ENCODE measurements around the gene SLC12A8. TPM values are rescaled to one million over a fixed set of nuclear protein-coding genes. Genes with fewer than 3 reads are reported as not detected.

SLC12A8 gene
- polyA plus RNA-seq, 1 donor = 21.6 TPM

DNA sequence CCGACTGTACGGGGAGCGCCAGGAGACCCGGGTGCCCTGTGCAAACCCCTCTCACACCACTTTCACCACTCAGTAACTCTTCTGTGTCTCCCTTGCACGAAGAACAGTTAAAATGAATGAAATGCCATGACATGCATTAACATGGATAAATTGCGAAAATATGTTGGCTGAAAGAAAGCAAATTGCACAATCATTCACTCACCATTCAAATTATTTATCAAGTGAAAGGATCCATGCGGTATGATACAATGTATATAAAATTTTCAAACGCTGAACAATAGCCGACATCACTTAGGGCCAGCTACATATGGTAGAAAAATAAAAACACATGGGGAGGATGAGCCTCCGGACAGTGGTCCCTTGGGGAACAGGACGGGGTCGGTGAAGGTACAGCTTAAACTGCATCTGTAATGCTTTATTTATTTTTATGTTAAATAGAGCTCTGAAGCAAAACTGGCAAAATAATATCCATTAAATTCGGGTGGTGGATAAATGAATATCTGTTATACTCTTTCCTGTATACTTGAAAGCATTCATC lies 45.9 kb downstream of the SLC12A8 start:
- WGBS (ENCODE audit: insufficient coverage, low lambda C conversion rate) = 91% methylated on average over 10 of the region's 13 CpGs
- no peak overlapping the region for H3K27ac ChIP-seq (ENCODE audit: low read length)
- no peaks in the 10 kb centered on the region for H3K27me3 ChIP-seq (ENCODE audit: control insufficient read depth, insufficient read depth, low read length)
- no peaks in the 10 kb centered on the region for H3K9me3 ChIP-seq (ENCODE audit: control insufficient read depth, low read depth, low read length)
- H3K4me3 ChIP-seq (ENCODE audit: low read length) = no peak overlapping the region
- no peak for DNase-seq
- H3K36me3 ChIP-seq (ENCODE audit: control insufficient read depth, insufficient read depth, low read length) = peaks cover 12% of the 10 kb centered on the region
- H3K4me1 ChIP-seq (ENCODE audit: control insufficient read depth, insufficient read depth, low read length) = no peaks in the 10 kb centered on the region

DNA sequence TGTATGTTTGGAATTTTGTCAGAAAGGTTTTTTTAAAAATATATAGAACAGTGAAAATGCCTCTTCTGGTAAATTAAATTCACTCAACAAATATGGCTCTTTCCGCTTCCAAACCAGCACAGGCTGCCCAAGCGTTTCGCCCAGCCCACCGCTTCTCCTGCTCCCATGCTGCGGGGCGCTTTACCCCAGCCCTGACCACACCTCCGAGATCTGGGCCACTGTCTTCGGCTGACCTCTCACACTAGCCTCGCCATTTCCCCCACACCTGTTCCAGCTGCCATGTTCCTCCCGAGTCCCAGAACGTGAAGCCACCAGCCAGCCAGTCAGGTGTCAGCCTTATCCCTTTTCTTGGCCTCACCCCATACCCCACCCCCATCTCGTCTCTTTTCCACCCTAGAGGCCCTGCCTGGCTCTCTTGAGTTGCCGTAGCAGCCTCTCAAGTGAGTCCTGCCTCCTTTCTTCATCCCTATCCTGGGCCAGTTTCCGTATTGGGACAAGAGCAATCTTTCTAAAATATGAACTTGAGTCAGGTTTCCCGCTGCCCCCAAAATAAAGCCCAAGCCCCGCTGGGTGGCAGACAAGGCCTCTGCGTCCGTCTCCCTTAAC lies 46.5 kb downstream of the SLC12A8 start:
- H3K9me3 ChIP-seq (ENCODE audit: control insufficient read depth, low read depth, low read length) = no peaks in the 10 kb centered on the region
- H3K36me3 ChIP-seq (ENCODE audit: control insufficient read depth, insufficient read depth, low read length) = peaks cover 12% of the 10 kb centered on the region
- no peak for DNase-seq
- no peak overlapping the region for H3K4me3 ChIP-seq (ENCODE audit: low read length)
- H3K4me1 ChIP-seq (ENCODE audit: control insufficient read depth, insufficient read depth, low read length) = no peaks in the 10 kb centered on the region
- H3K27me3 ChIP-seq (ENCODE audit: control insufficient read depth, insufficient read depth, low read length) = no peaks in the 10 kb centered on the region
- whole genome bisulfite sequencing (ENCODE audit: insufficient coverage, low lambda C conversion rate) = 80% methylated on average over 2 of the region's 18 CpGs
- H3K27ac ChIP-seq (ENCODE audit: low read length) = no peak overlapping the region

DNA sequence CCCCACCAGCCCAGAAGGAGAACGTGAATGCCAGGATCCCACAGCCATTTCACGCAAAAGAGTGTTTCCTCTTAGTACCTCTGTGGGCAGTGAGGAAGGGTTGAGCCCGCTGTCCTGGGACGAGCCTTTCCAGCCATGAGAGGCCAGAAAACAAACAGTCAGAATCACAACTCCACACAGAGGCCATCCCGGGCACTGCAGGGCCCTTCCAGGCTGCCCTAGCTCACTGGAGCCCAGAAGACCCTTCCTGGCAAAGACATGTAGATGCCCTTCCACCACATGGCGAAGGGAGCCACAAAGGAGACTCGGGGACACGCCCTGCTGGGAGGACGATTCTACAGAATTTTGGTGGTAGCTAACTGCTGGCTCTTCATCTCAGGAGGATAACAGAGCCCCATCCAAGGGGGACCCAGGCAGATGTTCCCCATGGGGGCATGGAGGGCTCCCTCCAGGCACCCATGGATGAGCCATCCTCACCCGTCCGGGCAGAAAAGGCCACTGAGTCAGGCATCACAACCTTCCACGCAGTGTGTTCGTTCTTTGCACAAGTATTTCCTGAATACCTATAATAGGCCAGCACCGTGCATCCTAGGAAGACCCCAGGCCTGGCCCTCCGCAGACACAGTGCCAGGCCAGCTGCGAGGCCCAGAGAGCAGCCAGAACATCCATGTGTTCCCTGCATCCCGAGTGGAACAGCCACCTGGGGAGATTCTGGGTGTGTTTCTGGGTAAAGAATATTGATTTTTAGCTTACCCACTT lies 47.2 kb downstream of the SLC12A8 start:
- Histone ChIP-seq H3K4me3 (ENCODE audit: low read length) (no peak overlapping the region), H3K36me3 (ENCODE audit: control insufficient read depth, insufficient read depth, low read length) (peaks cover 12% of the 10 kb centered on the region), H3K27me3 (ENCODE audit: control insufficient read depth, insufficient read depth, low read length) (no peaks in the 10 kb centered on the region), H3K27ac (ENCODE audit: low read length) (no peak overlapping the region), H3K9me3 (ENCODE audit: control insufficient read depth, low read depth, low read length) (no peaks in the 10 kb centered on the region), H3K4me1 (ENCODE audit: control insufficient read depth, insufficient read depth, low read length) (no peaks in the 10 kb centered on the region)
- no CpG with 5 or more reads among the region's 17 CpGs for WGBS (ENCODE audit: insufficient coverage, low lambda C conversion rate)
- no peak for DNase-seq

DNA sequence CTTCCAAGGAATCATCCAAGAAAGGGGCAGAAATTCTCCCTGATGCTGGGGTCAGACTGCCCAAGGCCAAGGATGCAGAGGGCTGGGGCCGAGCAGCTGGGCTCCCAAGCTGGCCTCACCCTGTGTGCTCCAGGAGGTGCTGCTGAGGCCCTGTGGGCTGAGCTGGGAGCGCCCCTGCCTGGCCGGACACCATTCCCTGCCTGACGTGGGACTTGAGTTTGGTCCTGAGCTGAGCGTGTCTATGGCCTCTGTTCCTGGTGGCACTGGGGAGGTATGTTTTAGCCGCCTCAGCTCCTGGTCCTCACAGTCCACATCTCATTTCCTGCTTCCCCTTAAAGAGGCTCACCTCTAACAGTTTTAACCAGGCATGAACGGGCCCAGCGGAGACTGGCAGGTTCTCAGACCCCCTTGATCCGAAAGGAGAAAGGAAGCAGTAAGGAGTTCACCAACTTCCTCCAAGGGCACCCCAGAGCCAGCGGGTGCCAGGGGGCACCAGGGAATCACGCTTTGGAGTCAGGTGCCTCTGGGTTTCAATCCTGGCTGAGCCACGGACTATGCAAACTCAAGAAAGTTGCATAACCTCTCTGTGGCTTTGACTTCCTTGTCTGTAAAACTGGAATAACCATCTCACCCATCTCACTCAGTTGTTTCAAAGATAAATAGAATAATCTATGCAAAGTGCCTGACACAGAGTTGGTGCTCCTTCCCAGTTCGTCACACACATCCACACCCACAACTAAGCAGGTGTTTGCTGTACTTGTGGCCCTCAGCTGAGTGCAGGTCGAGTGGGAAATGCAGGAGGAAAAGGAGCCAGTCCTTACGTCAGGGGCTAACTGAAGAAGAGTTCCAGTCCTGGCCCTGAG lies 48.6 kb downstream of the SLC12A8 start:
- H3K27me3 ChIP-seq (ENCODE audit: control insufficient read depth, insufficient read depth, low read length) = no peaks in the 10 kb centered on the region
- H3K27ac ChIP-seq (ENCODE audit: low read length) = no peak overlapping the region
- H3K36me3 ChIP-seq (ENCODE audit: control insufficient read depth, insufficient read depth, low read length) = peaks cover 5% of the 10 kb centered on the region
- WGBS (ENCODE audit: insufficient coverage, low lambda C conversion rate) = no CpG with 5 or more reads among the region's 15 CpGs
- peak in 1 of 2 donors; percentile 36 for DNase-seq
- H3K9me3 ChIP-seq (ENCODE audit: control insufficient read depth, low read depth, low read length) = no peaks in the 10 kb centered on the region
- H3K4me3 ChIP-seq (ENCODE audit: low read length) = no peak overlapping the region
- no peaks in the 10 kb centered on the region for H3K4me1 ChIP-seq (ENCODE audit: control insufficient read depth, insufficient read depth, low read length)

DNA sequence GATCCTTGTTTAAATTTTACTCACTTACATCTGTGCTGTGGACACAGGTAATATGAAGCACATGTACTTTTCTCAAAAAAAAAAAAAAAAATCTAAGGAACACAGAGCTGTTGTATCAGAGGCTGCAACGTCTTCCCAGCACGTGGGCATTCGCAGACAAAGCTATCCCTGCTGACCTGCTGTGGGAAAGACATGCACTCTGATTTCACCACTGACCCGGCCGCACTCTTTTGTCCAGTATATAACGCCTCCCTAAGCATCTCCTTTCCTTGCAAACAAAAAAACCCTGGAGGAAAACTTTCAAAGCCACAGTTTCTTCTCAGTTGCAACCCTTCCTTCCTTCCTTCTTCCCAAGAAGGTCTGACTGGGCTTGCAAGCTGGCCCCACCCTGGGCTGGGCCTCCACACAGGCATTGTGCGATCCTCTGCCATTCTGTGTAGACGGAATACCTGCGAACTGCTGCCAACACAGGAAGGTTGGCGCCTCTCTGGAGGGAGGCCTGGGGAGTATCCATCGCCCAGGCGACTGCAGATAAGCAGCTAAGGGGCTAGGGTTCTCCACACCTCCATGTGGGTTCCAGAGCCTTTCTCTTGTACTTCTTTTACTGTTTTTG lies 50.8 kb downstream of the SLC12A8 start:
- no peaks in the 10 kb centered on the region for H3K9me3 ChIP-seq (ENCODE audit: control insufficient read depth, low read depth, low read length)
- no peaks in the 10 kb centered on the region for H3K4me1 ChIP-seq (ENCODE audit: control insufficient read depth, insufficient read depth, low read length)
- no peak for DNase-seq
- 100% methylated on average over 1 of the region's 12 CpGs for WGBS (ENCODE audit: insufficient coverage, low lambda C conversion rate)
- peaks cover 2% of the 10 kb centered on the region for H3K36me3 ChIP-seq (ENCODE audit: control insufficient read depth, insufficient read depth, low read length)
- no peak overlapping the region for H3K27ac ChIP-seq (ENCODE audit: low read length)
- no peak overlapping the region for H3K4me3 ChIP-seq (ENCODE audit: low read length)
- H3K27me3 ChIP-seq (ENCODE audit: control insufficient read depth, insufficient read depth, low read length) = no peaks in the 10 kb centered on the region

DNA sequence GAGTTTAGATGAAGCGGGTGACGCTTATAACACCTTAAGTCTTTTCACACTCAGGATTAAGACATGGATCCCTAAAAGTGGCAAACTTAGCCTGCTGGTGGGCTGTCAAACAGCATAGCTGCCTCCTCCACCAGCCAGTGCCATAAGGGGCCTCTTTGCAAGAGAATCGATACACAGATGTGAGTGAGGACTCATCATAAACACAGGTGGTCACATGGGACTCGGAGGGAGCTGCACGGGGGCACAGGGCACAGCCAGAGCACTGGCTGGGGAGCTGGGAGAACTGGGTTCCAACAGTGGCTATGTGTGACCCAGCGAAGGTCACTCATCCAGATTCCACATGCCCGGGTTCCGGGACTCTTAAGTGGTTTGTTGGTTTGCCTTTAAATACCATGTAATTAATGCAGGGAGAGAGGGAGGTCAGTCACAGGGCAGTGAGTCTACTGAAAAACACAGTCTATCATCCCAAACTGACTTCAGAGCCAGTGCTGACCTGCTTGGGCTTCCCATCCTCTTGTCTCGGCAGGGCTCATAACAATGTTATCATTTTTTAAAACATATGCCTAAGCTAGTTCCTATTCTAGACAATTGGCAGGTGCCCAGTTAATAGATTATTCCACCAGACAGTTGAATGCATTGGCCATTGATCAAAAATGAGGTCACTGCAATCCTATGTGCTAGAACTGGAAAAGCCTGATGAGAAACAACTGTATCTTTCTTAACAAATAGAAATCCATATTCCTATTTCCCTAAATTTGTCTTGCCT lies 51.8 kb downstream of the SLC12A8 start:
- Histone ChIP-seq H3K4me1 (ENCODE audit: control insufficient read depth, insufficient read depth, low read length) (no peaks in the 10 kb centered on the region), H3K27me3 (ENCODE audit: control insufficient read depth, insufficient read depth, low read length) (no peaks in the 10 kb centered on the region), H3K4me3 (ENCODE audit: low read length) (no peak overlapping the region), H3K27ac (ENCODE audit: low read length) (no peak overlapping the region), H3K36me3 (ENCODE audit: control insufficient read depth, insufficient read depth, low read length) (peaks cover 2% of the 10 kb centered on the region), H3K9me3 (ENCODE audit: control insufficient read depth, low read depth, low read length) (no peaks in the 10 kb centered on the region)
- DNase-seq = no peak
- WGBS (ENCODE audit: insufficient coverage, low lambda C conversion rate) = no CpG with 5 or more reads among the region's 9 CpGs

DNA sequence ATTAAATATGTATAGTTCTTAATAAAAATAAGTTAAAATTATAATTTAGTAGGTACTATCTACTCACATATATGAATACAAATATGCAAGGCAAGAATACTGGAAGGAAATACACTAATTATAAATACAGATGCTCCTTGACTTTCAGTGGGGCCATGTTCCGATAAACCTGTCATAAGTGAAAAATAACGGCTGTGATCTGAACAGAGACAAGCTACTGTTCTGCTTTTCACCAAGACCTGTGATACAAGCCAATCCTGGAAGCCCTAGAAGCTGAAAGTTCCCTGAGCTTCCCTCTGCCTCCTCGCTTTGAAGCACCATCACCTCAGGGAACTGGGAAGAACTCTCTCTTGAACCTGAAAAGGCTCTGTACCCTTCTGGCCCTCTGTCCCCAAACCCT lies 55.4 kb downstream of the SLC12A8 start:
- Histone ChIP-seq H3K36me3 (ENCODE audit: control insufficient read depth, insufficient read depth, low read length) (no peaks in the 10 kb centered on the region), H3K4me1 (ENCODE audit: control insufficient read depth, insufficient read depth, low read length) (no peaks in the 10 kb centered on the region), H3K27me3 (ENCODE audit: control insufficient read depth, insufficient read depth, low read length) (no peaks in the 10 kb centered on the region), H3K4me3 (ENCODE audit: low read length) (no peak overlapping the region), H3K9me3 (ENCODE audit: control insufficient read depth, low read depth, low read length) (no peaks in the 10 kb centered on the region), H3K27ac (ENCODE audit: low read length) (no peak overlapping the region)
- no CpG with 5 or more reads among the region's 3 CpGs for WGBS (ENCODE audit: insufficient coverage, low lambda C conversion rate)
- DNase-seq = no peak

DNA sequence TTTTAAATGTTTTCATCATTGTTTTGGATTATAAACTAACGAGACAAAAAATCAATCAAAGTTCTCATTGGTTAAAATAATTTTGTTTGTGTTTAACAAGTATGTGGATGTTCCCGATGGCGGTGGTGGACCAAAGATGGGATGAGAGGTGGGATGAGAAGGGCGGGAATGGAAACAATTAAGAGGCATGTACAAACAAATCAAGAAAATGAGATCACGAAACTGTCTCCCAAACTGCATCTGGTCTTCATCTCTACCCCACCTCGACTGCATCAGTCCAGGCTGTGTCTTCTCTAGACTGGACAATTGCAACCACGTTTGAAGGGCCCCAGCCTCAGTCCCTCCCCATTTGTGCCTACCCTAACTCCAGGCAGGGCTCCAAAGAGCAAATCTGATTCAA lies 56.1 kb downstream of the SLC12A8 start:
- H3K4me1 ChIP-seq (ENCODE audit: control insufficient read depth, insufficient read depth, low read length) = no peaks in the 10 kb centered on the region
- H3K4me3 ChIP-seq (ENCODE audit: low read length) = no peak overlapping the region
- H3K36me3 ChIP-seq (ENCODE audit: control insufficient read depth, insufficient read depth, low read length) = no peaks in the 10 kb centered on the region
- WGBS (ENCODE audit: insufficient coverage, low lambda C conversion rate) = 94% methylated on average over 2 of the region's 7 CpGs
- no peak overlapping the region for H3K27ac ChIP-seq (ENCODE audit: low read length)
- H3K27me3 ChIP-seq (ENCODE audit: control insufficient read depth, insufficient read depth, low read length) = no peaks in the 10 kb centered on the region
- no peak for DNase-seq
- no peaks in the 10 kb centered on the region for H3K9me3 ChIP-seq (ENCODE audit: control insufficient read depth, low read depth, low read length)

DNA sequence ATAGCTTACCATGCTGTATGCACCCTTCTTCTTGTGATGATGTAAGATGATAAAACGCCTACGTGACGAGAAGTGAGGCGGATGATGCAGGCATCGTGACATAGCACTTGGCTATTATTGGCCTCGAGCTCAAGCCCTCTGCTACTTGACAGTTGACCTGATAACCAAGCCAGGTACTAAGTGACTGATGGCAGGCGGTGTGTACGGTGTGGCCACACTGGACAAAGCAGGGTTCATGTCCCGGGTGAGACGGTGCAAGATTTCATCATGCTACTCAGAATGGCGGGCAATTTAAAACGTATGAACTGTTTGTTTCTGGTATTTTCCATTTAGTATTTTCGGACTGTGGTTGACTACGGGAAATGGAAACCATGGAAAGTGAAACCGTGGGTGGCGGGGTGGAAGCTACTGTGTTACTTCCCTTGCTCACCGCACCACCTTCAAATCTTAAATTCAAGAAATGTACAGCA lies 57.7 kb downstream of the SLC12A8 start:
- DNase-seq = no peak
- no peak overlapping the region for H3K4me3 ChIP-seq (ENCODE audit: low read length)
- H3K9me3 ChIP-seq (ENCODE audit: control insufficient read depth, low read depth, low read length) = no peaks in the 10 kb centered on the region
- no peaks in the 10 kb centered on the region for H3K27me3 ChIP-seq (ENCODE audit: control insufficient read depth, insufficient read depth, low read length)
- 100% methylated on average over 6 of the region's 17 CpGs for WGBS (ENCODE audit: insufficient coverage, low lambda C conversion rate)
- H3K4me1 ChIP-seq (ENCODE audit: control insufficient read depth, insufficient read depth, low read length) = no peaks in the 10 kb centered on the region
- no peak overlapping the region for H3K27ac ChIP-seq (ENCODE audit: low read length)
- H3K36me3 ChIP-seq (ENCODE audit: control insufficient read depth, insufficient read depth, low read length) = no peaks in the 10 kb centered on the region

Measured in large intestine (tissue), 3 donors.